CD14-positive monocyte (primary cell): ENCODE measurements around the gene CAPN9. TPM values are rescaled to one million over a fixed set of nuclear protein-coding genes. Genes with fewer than 3 reads are reported as not detected.

Source experiments
- DNase-seq, 3 donors: peaks; one replicate each; pipeline ENCODE4 v3.0.0-alpha.2; 2011 to 2022
- H2AFZ ChIP-seq: 2 replicates; pipeline ENCODE4 v1.6.0; 2012; ENCODE audit warnings: mild to moderate bottlenecking, low read depth, low read length, inconsistent platforms; ENCODE audit not compliant: insufficient read depth, poor library complexity, severe bottlenecking
- H3K27ac ChIP-seq, 2 donors: 1 replicate in 1 of 2; 2 replicates in 1 of 2; pipeline ENCODE4 v1.5.1; 2012 to 2013; ENCODE audit warnings: low read length in 2 of 2, control low read depth in 1 of 2, inconsistent platforms in 1 of 2, low read depth in 1 of 2, mild to moderate bottlenecking in 1 of 2
- H3K27me3 ChIP-seq, 2 donors: one replicate each; pipeline versions ENCODE4 v1.6.0 to v1.6.1; 2011 to 2013; ENCODE audit warnings: low read length in 2 of 2; ENCODE audit not compliant: control insufficient read depth in 2 of 2, insufficient read depth in 2 of 2
- H3K36me3 ChIP-seq, 2 donors: replicated peaks in 1 of 2; 1 replicate in 1 of 2; 2 replicates in 1 of 2; pipeline versions ENCODE4 v1.5.1 to v1.6.1; 2012 to 2013; ENCODE audit warnings: low read length in 2 of 2, control low read depth in 1 of 2, inconsistent platforms in 1 of 2, mild to moderate bottlenecking in 1 of 2; ENCODE audit not compliant: insufficient read depth in 2 of 2, control insufficient read depth in 1 of 2
- H3K4me1 ChIP-seq, 2 donors: 1 replicate in 1 of 2; 2 replicates in 1 of 2; pipeline versions ENCODE4 v1.5.1 to v1.6.1; 2012 to 2013; ENCODE audit warnings: low read length in 2 of 2, control low read depth in 1 of 2, inconsistent platforms in 1 of 2, mild to moderate bottlenecking in 1 of 2, moderate library complexity in 1 of 2; ENCODE audit not compliant: insufficient read depth in 2 of 2, control insufficient read depth in 1 of 2
- H3K4me2 ChIP-seq: replicated peaks from 2 replicates; pipeline ENCODE3; 2012; ENCODE audit warnings: low read length, moderate library complexity, mild to moderate bottlenecking; ENCODE audit not compliant: poor library complexity, severe bottlenecking; ENCODE audit errors: extremely low read depth
- H3K4me3 ChIP-seq, 3 experiments: fragments of 200-600 bp in 1 of 3; sonication (generic) in 1 of 3; replicated peaks in 1 of 3; 1 replicate in 2 of 3; 2 replicates in 1 of 3; pipeline ENCODE4 v1.5.1; 2011 to 2013; ENCODE audit warnings: low read length in 3 of 3, mild to moderate bottlenecking in 3 of 3, control low read depth in 2 of 3, low read depth in 2 of 3, inconsistent platforms in 1 of 3, moderate library complexity in 1 of 3
- H3K79me2 ChIP-seq: 2 replicates; pipeline ENCODE4 v1.6.0; 2012; ENCODE audit warnings: mild to moderate bottlenecking, control low read depth, inconsistent platforms, low read length, moderate library complexity; ENCODE audit not compliant: insufficient read depth
- H3K9ac ChIP-seq: 2 replicates; pipeline ENCODE4 v1.6.0; 2017; ENCODE audit warnings: low read length, mild to moderate bottlenecking; ENCODE audit not compliant: insufficient read depth, poor library complexity, severe bottlenecking
- H3K9me3 ChIP-seq, 2 donors: replicated peaks in 1 of 2; 1 replicate in 1 of 2; 2 replicates in 1 of 2; pipeline versions ENCODE4 v1.5.1 to v1.6.1; 2012 to 2013; ENCODE audit warnings: low read length in 2 of 2, control low read depth in 1 of 2; ENCODE audit not compliant: control insufficient read depth in 1 of 2, insufficient read depth in 1 of 2
- H4K20me1 ChIP-seq: 2 replicates; pipeline ENCODE4 v1.6.0; 2012; ENCODE audit warnings: mild to moderate bottlenecking, low read length, control low read depth, moderate library complexity; ENCODE audit not compliant: insufficient read depth
- H3K27ac Mint-ChIP-seq, 7 donors: one replicate each; pipeline ENCODE4 v1.8.0; 2020; ENCODE audit warnings: mild to moderate bottlenecking in 7 of 7, mixed read lengths in 7 of 7, moderate library complexity in 6 of 7, inconsistent platforms in 2 of 7
- H3K27me3 Mint-ChIP-seq, 3 donors: one replicate each; pipeline ENCODE4 v1.8.0; 2021 to 2022; ENCODE audit warnings: low read depth in 3 of 3, mild to moderate bottlenecking in 3 of 3, mixed read lengths in 3 of 3, moderate library complexity in 3 of 3, inconsistent platforms in 1 of 3
- H3K36me3 Mint-ChIP-seq, 2 donors: one replicate each; pipeline ENCODE4 v1.8.0; 2020; ENCODE audit warnings: mixed read lengths in 2 of 2, inconsistent platforms in 1 of 2, mild to moderate bottlenecking in 1 of 2
- H3K4me1 Mint-ChIP-seq: one replicate; pipeline ENCODE4 v1.8.0; 2020; ENCODE audit warnings: mild to moderate bottlenecking, mixed read lengths
- H3K4me3 Mint-ChIP-seq, 2 donors: one replicate each; pipeline ENCODE4 v1.8.0; 2020; ENCODE audit warnings: mild to moderate bottlenecking in 2 of 2, mixed read lengths in 2 of 2, moderate library complexity in 1 of 2
- H3K9me3 Mint-ChIP-seq, 7 donors: one replicate each; pipeline ENCODE4 v1.8.0; 2020 to 2022; ENCODE audit warnings: mixed read lengths in 7 of 7, mild to moderate bottlenecking in 6 of 7, moderate library complexity in 6 of 7, inconsistent platforms in 2 of 7
- CTCF ChIP-seq: fragments of 200-600 bp; IDR thresholded peaks from one replicate; pipeline ENCODE4 v1.8.0; 2022; ENCODE audit warnings: antibody characterized with exemption, mild to moderate bottlenecking
- WGBS: methylation state at CpG from one replicate; pipeline ENCODE4 v1.1.5; 2013; ENCODE audit warnings: missing lambda C conversion rate; ENCODE audit not compliant: insufficient coverage; 5-methylcytosine and 5-hydroxymethylcytosine counted together
- intact Hi-C, 2 donors: fragments of 100-400 bp; cut with micrococcal nuclease; formaldehyde crosslinking; loops; one replicate each; pipeline versions ENCODE4 v1.15.0 to v1.15.1; 2023
- polyA plus RNA-seq, 3 donors: library from polyadenylated mRNA; depleted of rRNA in 1 of 3; unstranded in 2 of 3; stranded (reverse) in 1 of 3; fragments of 300-500 nt in 2 of 3; fragments of >200 nt in 1 of 3; fragmentation: Illumina TruSeq in 2 of 3; gene quantifications; 1 replicate in 2 of 3; 2 replicates in 1 of 3; pipeline ENCODE4 v1.2.3, GENCODE V29; 2012 to 2021

Gene CAPN9
- polyA plus RNA-seq, 3 donors: not detected

GRCh38 chr1:230848235-230848634, 101.0 kb downstream of the CAPN9 start:
- no peaks in the 10 kb centered on the region for H3K9me3 ChIP-seq
- no peak overlapping the region for H3K4me2 ChIP-seq
- intact Hi-C loops: no loop called here
- H3K27ac ChIP-seq: no peak overlapping the region
- Mint-ChIP-seq H3K27me3 (no peaks in the 10 kb centered on the region), H3K4me3 (no peak overlapping the region), H3K27ac (no peak overlapping the region), H3K4me1 (no peaks in the 10 kb centered on the region), H3K36me3 (no peaks in the 10 kb centered on the region), H3K9me3 (peaks cover 0 to 5% (median 2%) of the 10 kb centered on the region in 7 donors)
- no peaks in the 10 kb centered on the region for H4K20me1 ChIP-seq
- H3K4me1 ChIP-seq: no peaks in the 10 kb centered on the region
- no peak overlapping the region for H3K9ac ChIP-seq
- no peaks in the 10 kb centered on the region for H3K36me3 ChIP-seq
- TF ChIP-seq CTCF: no peak
- DNase-seq: no peak
- H3K4me3 ChIP-seq: no peak overlapping the region
- H3K27me3 ChIP-seq: no peaks in the 10 kb centered on the region
- no peak overlapping the region for H2AFZ ChIP-seq
- no peaks in the 10 kb centered on the region for H3K79me2 ChIP-seq
- no CpG with 5 or more reads among the region's 3 CpGs for WGBS

GRCh38 chr1:230849451-230850224, 102.5 kb downstream of the CAPN9 start:
- Histone ChIP-seq H3K9ac (no peak overlapping the region), H3K36me3 (no peaks in the 10 kb centered on the region), H3K27ac (no peak overlapping the region), H3K27me3 (no peaks in the 10 kb centered on the region), H2AFZ (no peak overlapping the region), H3K4me1 (no peaks in the 10 kb centered on the region), H4K20me1 (no peaks in the 10 kb centered on the region), H3K9me3 (no peaks in the 10 kb centered on the region), H3K4me3 (no peak overlapping the region), H3K4me2 (no peak overlapping the region), H3K79me2 (no peaks in the 10 kb centered on the region)
- Mint-ChIP-seq H3K27ac (no peak overlapping the region), H3K4me1 (no peaks in the 10 kb centered on the region), H3K27me3 (peaks cover 0 to 1% (median 0%) of the 10 kb centered on the region in 3 donors), H3K4me3 (no peak overlapping the region), H3K9me3 (peaks cover 0 to 4% (median 2%) of the 10 kb centered on the region in 7 donors), H3K36me3 (no peaks in the 10 kb centered on the region)
- 98% methylated on average over 9 of the region's 14 CpGs for WGBS
- TF ChIP-seq CTCF: no peak
- DNase-seq: no peak
- intact Hi-C loops: no loop called here
